ENCODE data around the gene UPK3A. TPM values are rescaled to one million over a fixed set of nuclear protein-coding genes. Genes with fewer than 3 reads are reported as not detected.

The UPK3A gene
- polyA plus RNA-seq, 1 donor from 2014 or later: not detected

- Histone ChIP-seq H3K36me3 (ENCODE audit: insufficient read depth, low read length) (no peaks in the 10 kb centered on the region), H4K20me1 (ENCODE audit: insufficient read depth) (no peaks in the 10 kb centered on the region), H2AFZ (ENCODE audit: low read depth, low read length) (no peak overlapping the region), H3K9me3 (ENCODE audit: low read length) (no peaks in the 10 kb centered on the region), H3F3A (ENCODE audit: insufficient read depth, low read length, poor library complexity, severe bottlenecking) (no peaks in the 10 kb centered on the region), H3K9ac (ENCODE audit: low read length) (no peak overlapping the region), H3K27ac (ENCODE audit: low read length) (no peak overlapping the region), H3K4me2 (ENCODE audit: low read length) (no peak overlapping the region), H3K4me3 (ENCODE audit: low read length) (no peak overlapping the region), H3K79me2 (replicated peaks; ENCODE audit: insufficient read depth, low read length) (no peaks in the 10 kb centered on the region), H3K27me3 (ENCODE audit: insufficient read depth, low read depth, low read length) (no peaks in the 10 kb centered on the region), H3K9me2 (ENCODE audit: insufficient read depth, low read length) (no peaks in the 10 kb centered on the region)
- no peak for TF ChIP-seq REST (IDR thresholded peaks at IDR 0.05; ENCODE audit: borderline replicate concordance)
- TF ChIP-seq SMC3 (conservative IDR thresholded peaks at IDR 0.05; ENCODE audit: poor library complexity): no peak
- TF ChIP-seq RAD21 (conservative IDR thresholded peaks at IDR 0.05): no peak
- TF ChIP-seq MXI1 (conservative IDR thresholded peaks at IDR 0.05; ENCODE audit: poor library complexity, severe bottlenecking): no peak
- TF ChIP-seq CTCF (IDR thresholded peaks at IDR 0.05; ENCODE audit: poor library complexity, severe bottlenecking): no peak
- TF ChIP-seq EZH2 (IDR thresholded peaks at IDR 0.05; ENCODE audit: borderline replicate concordance, insufficient read depth, low read length, poor library complexity, severe bottlenecking): no peak
- TF ChIP-seq TAF1 (IDR thresholded peaks at IDR 0.05; ENCODE audit: low read depth): no peak
- TF ChIP-seq EP300 (conservative IDR thresholded peaks at IDR 0.05; ENCODE audit: poor library complexity, severe bottlenecking): no peak
- TF ChIP-seq POLR2AphosphoS5 (IDR thresholded peaks at IDR 0.05): no peak
These were observed 10.7 kb downstream of the UPK3A start for GRCh38 chr22:45295492-45295891.

GRCh38 chr22:45296628-45297297 lies 12.0 kb downstream of the UPK3A start:
- Histone ChIP-seq H4K20me1 (ENCODE audit: insufficient read depth) (no peaks in the 10 kb centered on the region), H3F3A (ENCODE audit: insufficient read depth, low read length, poor library complexity, severe bottlenecking) (no peaks in the 10 kb centered on the region), H3K36me3 (ENCODE audit: insufficient read depth, low read length) (no peaks in the 10 kb centered on the region), H2AFZ (ENCODE audit: low read depth, low read length) (no peak overlapping the region), H3K9ac (ENCODE audit: low read length) (no peak overlapping the region), H3K27me3 (ENCODE audit: insufficient read depth, low read depth, low read length) (no peaks in the 10 kb centered on the region), H3K4me2 (ENCODE audit: low read length) (no peak overlapping the region), H3K9me3 (ENCODE audit: low read length) (no peaks in the 10 kb centered on the region), H3K4me3 (ENCODE audit: low read length) (no peak overlapping the region), H3K9me2 (ENCODE audit: insufficient read depth, low read length) (no peaks in the 10 kb centered on the region), H3K79me2 (replicated peaks; ENCODE audit: insufficient read depth, low read length) (no peaks in the 10 kb centered on the region), H3K27ac (ENCODE audit: low read length) (no peak overlapping the region)
- no peak for TF ChIP-seq RAD21 (conservative IDR thresholded peaks at IDR 0.05)

Data from neural cell (in vitro differentiated cells).